GM18907 (cell line): ENCODE results near the gene DEFB112.

Experiments used
- ATAC-seq: cut with Tn5 transposase; IDR thresholded peaks from one replicate; pipeline ENCODE4 v1.9.1; 2021; ENCODE audit warnings: mild to moderate bottlenecking, moderate library complexity; ENCODE audit not compliant: unreplicated experiment

The DEFB112 gene

DNA sequence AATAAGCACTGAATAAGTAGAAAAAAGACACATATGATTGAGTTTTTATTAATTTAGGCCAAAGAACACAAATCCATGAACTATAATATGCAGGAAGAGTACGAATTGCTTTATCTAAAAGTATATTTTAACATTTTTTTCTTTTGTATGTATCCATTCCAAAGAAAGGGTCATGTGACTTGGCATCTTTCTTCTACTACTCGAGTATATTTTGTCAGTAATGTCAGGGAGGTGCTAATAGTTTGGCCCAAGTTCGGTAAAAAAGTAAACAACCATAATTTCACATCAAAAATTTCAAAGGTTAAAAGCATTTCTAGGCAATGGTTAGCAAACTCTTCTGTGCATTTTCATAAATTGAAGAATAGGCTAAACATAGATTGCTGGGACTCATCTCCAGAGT is 46.6 kb downstream of the DEFB112 start:
- ATAC-seq: no peak

DNA sequence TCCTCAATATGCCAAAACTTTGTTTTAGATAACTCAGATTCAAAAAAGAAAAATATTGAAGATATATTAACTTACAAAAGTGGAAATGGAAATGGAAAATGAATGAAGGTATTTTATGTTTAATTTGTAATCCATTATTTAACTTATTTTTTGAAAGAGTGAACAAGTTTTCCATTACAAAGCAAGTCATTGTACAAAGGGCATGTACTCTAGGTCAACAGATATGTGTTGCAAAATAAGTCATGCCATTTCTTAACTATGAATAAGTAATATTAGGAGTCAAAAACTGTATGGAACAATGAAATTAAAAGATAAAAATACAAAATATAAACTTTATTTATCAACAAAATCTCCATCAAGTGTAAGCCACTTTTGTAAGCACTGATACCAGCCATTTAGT is 54.5 kb downstream of the DEFB112 start:
- no peak for ATAC-seq
